HCT116 (cell line): ENCODE data around the gene ACOXL. TPM values are rescaled to one million over a fixed set of nuclear protein-coding genes. Genes with fewer than 3 reads are reported as not detected.

Experiments
- ATAC-seq: fragments of 200-7000 bp; cut with Tn5 transposase; 2 replicates; pipeline ENCODE4 v1.9.1; 2020; ENCODE audit warnings: mild to moderate bottlenecking, moderate library complexity
- Bru-seq: library from RNA; stranded (reverse); fragments of 400-500 nt; gene quantifications from one replicate; lab custom pipeline; 2021; lab: Mats Ljungman, UMichigan
- BruChase-seq, 2 experiments: library from RNA; stranded (reverse); fragments of 400-500 nt; gene quantifications; one replicate each; lab custom pipeline; 2021; lab: Mats Ljungman, UMichigan
- BruUV-seq: library from RNA; stranded (reverse); fragments of 400-500 nt; replicated peaks from 2 replicates; lab custom pipeline; 2021; lab: Mats Ljungman, UMichigan
- CTCF ChIA-PET: fragments of 300-600 bp; sonication (Branson Sonifier 250); formaldehyde crosslinking; loops from one replicate; lab custom pipeline; 2021; ENCODE audit warnings: antibody characterized with exemption; lab: Charles Lee
- POLR2A ChIA-PET: fragments of 300-600, 350-600 bp; sonication (Branson Sonifier 250); formaldehyde crosslinking; loops from one replicate; lab custom pipeline; 2021; ENCODE audit warnings: antibody characterized with exemption; lab: Charles Lee
- RAD21 ChIA-PET, 2 experiments: fragments of 300-600 bp; sonication (Branson Sonifier 250); formaldehyde crosslinking; loops; one replicate each; lab custom pipeline; 2023; ENCODE audit warnings: low total read pairs in 2 of 2; ENCODE audit not compliant: uncharacterized antibody in 2 of 2, unreplicated experiment in 2 of 2, low non-redundant PET in 1 of 2; lab: Charles Lee
- DNase-seq: peaks from one replicate; pipeline ENCODE4 v3.0.0-alpha.2; 2010; ENCODE audit warnings: low read depth, low spot score
- H2AFZ ChIP-seq: fragments of 200-600 bp; shearing (Covaris generic), sonication (generic); 2 replicates; pipeline ENCODE4 v1.6.1; 2017; ENCODE audit warnings: low read depth, mixed run types, mixed read lengths, antibody characterized with exemption, low read length; ENCODE audit not compliant: poor library complexity, severe bottlenecking
- H3K27ac ChIP-seq: 2 replicates; pipeline ENCODE4 v1.5.1; 2012; ENCODE audit warnings: low read depth, low read length
- H3K27me3 ChIP-seq: fragments of 200-600 bp; sonication (generic); 2 replicates; pipeline ENCODE4 v1.6.1; 2016; ENCODE audit warnings: mixed run types, low read length, mixed read lengths; ENCODE audit not compliant: insufficient read depth
- H3K36me3 ChIP-seq, 2 experiments: fragments of 200-500 bp in 1 of 2; fragments of 200-600 bp in 1 of 2; sonication (Bioruptor generic) in 1 of 2; sonication (generic) in 1 of 2; 2 replicates each; pipeline versions ENCODE4 v1.5.1 to v1.6.1; 2014 to 2016; ENCODE audit warnings: low read length in 2 of 2, inconsistent platforms in 1 of 2, mixed read lengths in 1 of 2, mixed run types in 1 of 2; ENCODE audit not compliant: insufficient read depth in 2 of 2, control insufficient read depth in 1 of 2
- H3K4me1 ChIP-seq, 2 experiments: fragments of 200-600 bp in 1 of 2; sonication (generic) in 1 of 2; 2 replicates each; pipeline versions ENCODE4 v1.5.1 to v1.6.1; 2012 to 2017; ENCODE audit warnings: low read length in 2 of 2, inconsistent platforms in 1 of 2, mild to moderate bottlenecking in 1 of 2, mixed read lengths in 1 of 2, mixed run types in 1 of 2, moderate library complexity in 1 of 2; ENCODE audit not compliant: insufficient read depth in 2 of 2, control insufficient read depth in 1 of 2
- H3K4me2 ChIP-seq: fragments of 200-600 bp; sonication (generic); 2 replicates; pipeline ENCODE4 v1.6.1; 2017; ENCODE audit warnings: mixed run types, low read length, mixed read lengths
- H3K4me3 ChIP-seq, 2 experiments: fragments of 200-600 bp in 1 of 2; sonication (generic) in 1 of 2; replicated peaks in 1 of 2; 2 replicates each; pipeline ENCODE4 v1.5.1; 2011 to 2016; ENCODE audit warnings: low read length in 2 of 2, control low read depth in 1 of 2, low read depth in 1 of 2, mild to moderate bottlenecking in 1 of 2, mixed read lengths in 1 of 2, mixed run types in 1 of 2
- H3K79me2 ChIP-seq: fragments of 200-600 bp; sonication (generic); 2 replicates; pipeline ENCODE4 v1.6.1; 2017; ENCODE audit warnings: mild to moderate bottlenecking, mixed run types, low read length, moderate library complexity, mixed read lengths; ENCODE audit not compliant: insufficient read depth
- H3K9ac ChIP-seq: fragments of 200-600 bp; sonication (generic); 2 replicates; pipeline ENCODE4 v1.6.1; 2016; ENCODE audit warnings: low read length, mixed read lengths
- H3K9me2 ChIP-seq: fragments of 200-600 bp; sonication (generic), shearing (Covaris generic); 2 replicates; pipeline ENCODE4 v1.6.1; 2017; ENCODE audit warnings: mixed run types, mild to moderate bottlenecking, moderate library complexity; ENCODE audit not compliant: insufficient read depth
- H3K9me3 ChIP-seq, 2 experiments: fragments of 200-500 bp in 1 of 2; fragments of 200-600 bp in 1 of 2; sonication (Bioruptor generic) in 1 of 2; sonication (generic) in 1 of 2; 2 replicates each; pipeline ENCODE4 v1.6.1; 2014 to 2017; ENCODE audit warnings: low read length in 2 of 2, mixed read lengths in 2 of 2, inconsistent platforms in 1 of 2, low read depth in 1 of 2, mild to moderate bottlenecking in 1 of 2, mixed run types in 1 of 2, moderate library complexity in 1 of 2; ENCODE audit not compliant: control insufficient read depth in 1 of 2, insufficient read depth in 1 of 2
- H4K20me1 ChIP-seq: fragments of 200-600 bp; sonication (generic), shearing (Covaris generic); 2 replicates; pipeline ENCODE4 v1.6.1; 2017; ENCODE audit warnings: mixed run types, mild to moderate bottlenecking, moderate library complexity; ENCODE audit not compliant: insufficient read depth
- CBX3 ChIP-seq: IDR thresholded peaks from 2 replicates; pipeline ENCODE4 v1.6.1; 2012; ENCODE audit warnings: low read depth
- CEBPB ChIP-seq: IDR thresholded peaks from 2 replicates; pipeline ENCODE4 v1.6.1; 2012; ENCODE audit warnings: low read depth
- EGR1 ChIP-seq: IDR thresholded peaks from 2 replicates; pipeline ENCODE4 v1.6.1; 2012; ENCODE audit warnings: low read depth
- ELF1 ChIP-seq: IDR thresholded peaks from 2 replicates; pipeline ENCODE4 v1.6.1; 2012; ENCODE audit warnings: low read depth, borderline replicate concordance
- EZH2 ChIP-seq: fragments of 200-600 bp; sonication (generic); IDR thresholded peaks from 2 replicates; pipeline ENCODE4 v1.6.1; 2017; ENCODE audit warnings: antibody characterized with exemption, mixed run types
- EZH2phosphoT487 ChIP-seq: fragments of 200-600 bp; IDR thresholded peaks from 2 replicates; pipeline ENCODE4 v1.6.1; 2018; ENCODE audit warnings: antibody characterized with exemption, borderline replicate concordance
- JUND ChIP-seq: IDR thresholded peaks from 2 replicates; pipeline ENCODE4 v1.6.1; 2012
- MAX ChIP-seq: IDR thresholded peaks from 2 replicates; pipeline ENCODE4 v1.6.1; 2012
- POLR2A ChIP-seq: IDR thresholded peaks from 2 replicates; pipeline ENCODE4 v1.7.0; 2011; ENCODE audit warnings: borderline replicate concordance; ENCODE audit not compliant: insufficient read depth, insufficient read length; ENCODE audit errors: extremely low read depth
- POLR2AphosphoS5 ChIP-seq: IDR thresholded peaks from 2 replicates; pipeline ENCODE4 v1.6.1; 2011; ENCODE audit warnings: mild to moderate bottlenecking, low read depth, low read length, moderate library complexity
- RAD21 ChIP-seq: IDR thresholded peaks from 2 replicates; pipeline ENCODE4 v1.6.1; 2012; ENCODE audit warnings: low read depth, mild to moderate bottlenecking
- REST ChIP-seq: IDR thresholded peaks from 2 replicates; pipeline ENCODE4 v1.6.1; 2012; ENCODE audit warnings: low read depth
- SIN3A ChIP-seq: IDR thresholded peaks from 2 replicates; pipeline ENCODE4 v1.6.1; 2012; ENCODE audit warnings: low read depth
- SP1 ChIP-seq: IDR thresholded peaks from 2 replicates; pipeline ENCODE4 v1.6.1; 2012; ENCODE audit warnings: low read depth
- SRF ChIP-seq: IDR thresholded peaks from 2 replicates; pipeline ENCODE4 v1.6.1; 2012; ENCODE audit warnings: low read depth
- TCF7L2 ChIP-seq: IDR thresholded peaks from 2 replicates; pipeline ENCODE4 v1.7.0; 2011; ENCODE audit warnings: borderline replicate concordance, inconsistent platforms; ENCODE audit not compliant: insufficient read depth, insufficient read length; ENCODE audit errors: extremely low read depth
- YY1 ChIP-seq: IDR thresholded peaks from 2 replicates; pipeline ENCODE4 v1.6.1; 2011; ENCODE audit warnings: low read length, low read depth, moderate library complexity, mild to moderate bottlenecking; ENCODE audit not compliant: insufficient replicate concordance; ENCODE audit errors: extremely low read depth
- ZBTB33 ChIP-seq: IDR thresholded peaks from 2 replicates; pipeline ENCODE4 v1.6.1; 2011; ENCODE audit warnings: mild to moderate bottlenecking, low read length, moderate library complexity; ENCODE audit not compliant: insufficient replicate concordance; ENCODE audit errors: extremely low read depth
- ZFX ChIP-seq: fragments of 450-650 bp; IDR thresholded peaks from 2 replicates; pipeline ENCODE4 v1.6.1; 2017
- ZNF274 ChIP-seq: fragments of 200-500 bp; sonication (Bioruptor generic); IDR thresholded peaks from 2 replicates; pipeline ENCODE4 v1.6.1; 2014; ENCODE audit warnings: mild to moderate bottlenecking, low read depth, low read length, inconsistent platforms
- intact Hi-C: fragments of 100-400 bp; cut with micrococcal nuclease; formaldehyde crosslinking; loops from 2 replicates; pipeline ENCODE4 v1.10.0; 2022
- long read RNA-seq: library from polyadenylated mRNA; unstranded; transcript quantifications from one replicate; pipeline ENCODE4 v2.0.0, GENCODE V29; 2021; ENCODE audit not compliant: unreplicated experiment
- polyA plus RNA-seq: library from polyadenylated mRNA; unstranded; fragments of >200 nt; gene quantifications from 2 replicates; pipeline ENCODE4 v1.2.1, GENCODE V29; 2012; ENCODE audit warnings: missing spikeins
- total RNA-seq: library from RNA; stranded (reverse); gene quantifications from one replicate; pipeline ENCODE4 v1.2.1, GENCODE V29; 2021; ENCODE audit not compliant: unreplicated experiment

The ACOXL gene
- total RNA-seq, result 5.5 TPM
- polyA plus RNA-seq, result 2.1 and 2.9 TPM in 2 replicates
- Bru-seq, nascent RNA, result percentile 55 among the genes with signal in this experiment
- BruChase-seq, experiment 1, labeled RNA remaining after a 6-hour chase, result percentile 37 among the genes with signal in this experiment
- BruChase-seq, experiment 2, labeled RNA remaining after a 2-hour chase, result percentile 49 among the genes with signal in this experiment
- long read RNA-seq, partial matches to known transcripts, result 2 of 15 reads
- long read RNA-seq, other reads (novel, unspliced or antisense), result 13 of 15 reads

GRCh38 chr2:110732422-110733413 is at the start of gene ACOXL:
TSS of gene ACOXL (plus strand) at chr2:110732573. CDS start at chr2:110768390, 35,817 bp downstream.
- POLR2A ChIA-PET, result no interaction called here
- peak within 1 kb of the TSS; percentile 55 to 66 for H3K4me3 ChIP-seq

More at GRCh38 chr2:110732422-110733413, at the start of gene ACOXL:
- no TSS peak for BruUV-seq
- peaks cover 10 to 28% of the 10 kb centered on the region in 2 experiments; a peak in 2 of 4 replicates for H3K4me1 ChIP-seq
- H3K36me3 ChIP-seq, result no peaks in the 10 kb centered on the region
- ChIA-PET RAD21 (no interaction called here), CTCF (interaction anchor here (1.3 kb wide), 1 partner anchor 22 kb away, joined by 5 read pairs; no protein-coding TSS in a partner anchor)
- intact Hi-C loops, result loop anchor here (5.0 kb wide), 1 partner anchor 55 kb away; the partner anchor contains the start of gene BUB1
- ATAC-seq (peak; percentile 89), DNase-seq (peak; percentile 40)
- H3K79me2 ChIP-seq, result no peaks in the 10 kb centered on the region
- no peaks in the 10 kb centered on the region for H3K9me3 ChIP-seq
- H3K9me2 ChIP-seq, result no peaks in the 10 kb centered on the region
- no peaks in the 10 kb centered on the region for H3K27me3 ChIP-seq
- TF ChIP-seq ELF1 (no peak), MAX (peak; percentile 96), SRF (no peak), SIN3A (peak; percentile 54; the same call in 1 of the 2 replicates), SP1 (0 out of 2 replicates have a peak, but pooled peaks have one; percentile 25), EZH2phosphoT487 (no peak), ZNF274 (no peak), TCF7L2 (no peak), JUND (no peak), CBX3 (peak; percentile 55; the same call in 1 of the 2 replicates), REST (no peak), ZBTB33 (no peak), YY1 (peak; percentile 71), EGR1 (no peak), POLR2AphosphoS5 (peak; percentile 61; the same call in 1 of the 2 replicates), CEBPB (no peak), EZH2 (no peak), RAD21 (no peak), ZFX (peak; percentile 33), POLR2A (peak; percentile 49)
- no peaks in the 10 kb centered on the region for H4K20me1 ChIP-seq
- H3K9ac ChIP-seq, result peak within 1 kb of the TSS; percentile 58
- peak within 1 kb of the TSS; percentile 42; the same call in 1 of the 2 replicates for H3K27ac ChIP-seq
- H2AFZ ChIP-seq, result peak within 1 kb of the TSS; percentile 93
- H3K4me2 ChIP-seq, result peak within 1 kb of the TSS; percentile 87
